Smooth muscle cell (in vitro differentiated cells): ENCODE measurements around the gene AP1S2. TPM values are rescaled to one million over a fixed set of nuclear protein-coding genes. Genes with fewer than 3 reads are reported as not detected.

Source experiments
- DNase-seq: peaks from one replicate; lab custom pipeline; 2025; ENCODE audit not compliant: unreplicated experiment; lab: John Stamatoyannopoulos, UW
- H2AFZ ChIP-seq: fragments of 200-600 bp; sonication (generic); 2 replicates; pipeline ENCODE4 v1.6.0; 2016; ENCODE audit warnings: antibody characterized with exemption, low read depth, mild to moderate bottlenecking
- H3F3A ChIP-seq: fragments of 200-600 bp; sonication (generic); 2 replicates; pipeline ENCODE4 v1.6.0; 2017; ENCODE audit warnings: antibody characterized with exemption, low read depth
- H3K27ac ChIP-seq: fragments of 200-600 bp; sonication (generic); 2 replicates; pipeline ENCODE4 v1.5.1; 2016; ENCODE audit warnings: low read depth, mild to moderate bottlenecking
- H3K27me3 ChIP-seq: fragments of 200-600 bp; sonication (generic); 2 replicates; pipeline ENCODE4 v1.6.1; 2016; ENCODE audit warnings: low read depth, mild to moderate bottlenecking
- H3K36me3 ChIP-seq: fragments of 200-600 bp; sonication (generic); 2 replicates; pipeline ENCODE4 v1.5.1; 2016; ENCODE audit warnings: low read depth
- H3K4me1 ChIP-seq: fragments of 200-600 bp; sonication (generic); 2 replicates; pipeline ENCODE4 v1.5.1; 2016; ENCODE audit warnings: low read depth
- H3K4me2 ChIP-seq: fragments of 200-600 bp; sonication (generic); 2 replicates; pipeline ENCODE4 v1.6.0; 2016; ENCODE audit warnings: mild to moderate bottlenecking
- H3K4me3 ChIP-seq: fragments of 200-600 bp; sonication (generic); 2 replicates; pipeline ENCODE4 v1.5.1; 2016; ENCODE audit warnings: mild to moderate bottlenecking
- H3K79me2 ChIP-seq: fragments of 200-600 bp; sonication (generic); 2 replicates; pipeline ENCODE4 v1.6.0; 2016; ENCODE audit warnings: low read depth, mild to moderate bottlenecking
- H3K9ac ChIP-seq: fragments of 200-600 bp; sonication (generic); 2 replicates; pipeline ENCODE4 v1.6.0; 2016; ENCODE audit warnings: low read depth
- H3K9me3 ChIP-seq: fragments of 200-600 bp; sonication (generic); replicated peaks from 2 replicates; pipeline ENCODE4 v1.5.1; 2016; ENCODE audit warnings: low read depth
- H4K20me1 ChIP-seq: fragments of 200-600 bp; sonication (generic); 2 replicates; pipeline ENCODE4 v1.6.0; 2016; ENCODE audit warnings: low read depth
- CTCF ChIP-seq: fragments of 200-600 bp; sonication (generic); IDR thresholded peaks from 2 replicates; pipeline ENCODE4 v1.5.1; 2017; ENCODE audit warnings: borderline replicate concordance, mild to moderate bottlenecking, antibody characterized with exemption; ENCODE audit not compliant: insufficient read depth, poor library complexity, severe bottlenecking
- WGBS: methylation state at CpG from one replicate; pipeline ENCODE4 v1.1.7; 2016; ENCODE audit warnings: low lambda C conversion rate; 5-methylcytosine and 5-hydroxymethylcytosine counted together
- polyA plus RNA-seq: library from polyadenylated mRNA; unstranded; fragments of >200 nt; fragmentation: Nextera tagmentation; extraction: Ambion mirVana; gene quantifications from 2 replicates; pipeline ENCODE4 v1.2.1, GENCODE V29; 2016
- total RNA-seq: library from RNA; depleted of rRNA; stranded (reverse); fragments of >200 nt; gene quantifications from 2 replicates; pipeline ENCODE4 v1.2.3, GENCODE V29; 2014

AP1S2 gene
- total and polyA plus RNA-seq, 2 experiments from 2014 or later, result 120 to 162 TPM

GRCh38 chrX:15785176-15785750 lies 69.3 kb downstream of the AP1S2 start:
- Histone ChIP-seq H3K4me2 (no peak overlapping the region), H3K9ac (no peak overlapping the region), H4K20me1 (no peaks in the 10 kb centered on the region), H3K79me2 (no peaks in the 10 kb centered on the region), H3K27ac (no peak overlapping the region), H3K4me1 (peaks cover 4% of the 10 kb centered on the region), H3K4me3 (no peak overlapping the region), H2AFZ (no peak overlapping the region), H3F3A (no peaks in the 10 kb centered on the region), H3K9me3 (no peaks in the 10 kb centered on the region), H3K36me3 (peaks cover 4% of the 10 kb centered on the region), H3K27me3 (no peaks in the 10 kb centered on the region)
- WGBS, result 97% methylated on average over 3 of the region's 3 CpGs
- DNase-seq, result no peak
- TF ChIP-seq CTCF, result no peak

GRCh38 chrX:15781961-15782699 lies 72.5 kb downstream of the AP1S2 start:
- no peaks in the 10 kb centered on the region for H4K20me1 ChIP-seq
- 91% methylated on average over 13 of the region's 13 CpGs for WGBS

More at GRCh38 chrX:15781961-15782699, 72.5 kb downstream of the AP1S2 start:
- H3K27me3 ChIP-seq, result no peaks in the 10 kb centered on the region
- TF ChIP-seq CTCF, result no peak
- no peaks in the 10 kb centered on the region for H3K79me2 ChIP-seq
- H3K4me1 ChIP-seq, result no peaks in the 10 kb centered on the region
- peaks cover 4% of the 10 kb centered on the region for H3K36me3 ChIP-seq
- no peak for DNase-seq
- H3K4me2 ChIP-seq, result no peak overlapping the region
- H3K4me3 ChIP-seq, result no peak overlapping the region
- no peak overlapping the region for H3K9ac ChIP-seq
- no peak overlapping the region for H3K27ac ChIP-seq
- no peaks in the 10 kb centered on the region for H3K9me3 ChIP-seq
- H3F3A ChIP-seq, result no peaks in the 10 kb centered on the region
- no peak overlapping the region for H2AFZ ChIP-seq

Other genes starting within 250 kb of the AP1S2 start
- gene CLTRN, start 190.0 kb downstream of the AP1S2 start, total RNA-seq, result 1.1 and 3.1 TPM in 2 replicates
- 1.9 and 2.4 TPM in 2 replicates for gene CLTRN, start 190.0 kb downstream of the AP1S2 start, polyA plus RNA-seq
- gene CA5B, start 116.5 kb downstream of the AP1S2 start, total RNA-seq, result 10.1 and 15.9 TPM in 2 replicates
- gene CA5B, start 116.5 kb downstream of the AP1S2 start, polyA plus RNA-seq, result 9.0 and 10.3 TPM in 2 replicates
- 7.1 and 20.6 TPM in 2 replicates for gene ZRSR2, start 64.3 kb downstream of the AP1S2 start, total RNA-seq
- 23.9 and 32.4 TPM in 2 replicates for gene ZRSR2, start 64.3 kb downstream of the AP1S2 start, polyA plus RNA-seq